Measurements from ENCODE around the gene HSPA1A.
"Not testable (repeated sequence)": the region's sequence is repeated elsewhere in the genome, so short reads cannot be mapped to it uniquely, and the experiment has no call there.

GRCh38 chr6:31817929-31818511 lies 2.7 kb downstream of the HSPA1A start:
- TF ChIP-seq EZH2phosphoT487 (IDR thresholded peaks at IDR 0.05; ENCODE audit: borderline replicate concordance); CTCF (conservative IDR thresholded peaks at IDR 0.05; ENCODE audit: low read length): not testable (repeated sequence)
